Astrocyte (in vitro differentiated cells and primary cell): Measurements from ENCODE around the gene REPS1.

Experiments
- EZH2 ChIP-seq: IDR thresholded peaks from 2 replicates; pipeline ENCODE4 v1.6.1; 2012; ENCODE audit warnings: mild to moderate bottlenecking, low read length, inconsistent platforms; ENCODE audit not compliant: insufficient read depth
- TF ChIP-seq, protein P1 (sequence below): IDR thresholded peaks from 2 replicates; pipeline ENCODE4 v1.5.1; 2011; ENCODE audit warnings: low read depth, mild to moderate bottlenecking, inconsistent platforms, low read length, moderate library complexity; ENCODE audit not compliant: insufficient read depth

DNA sequence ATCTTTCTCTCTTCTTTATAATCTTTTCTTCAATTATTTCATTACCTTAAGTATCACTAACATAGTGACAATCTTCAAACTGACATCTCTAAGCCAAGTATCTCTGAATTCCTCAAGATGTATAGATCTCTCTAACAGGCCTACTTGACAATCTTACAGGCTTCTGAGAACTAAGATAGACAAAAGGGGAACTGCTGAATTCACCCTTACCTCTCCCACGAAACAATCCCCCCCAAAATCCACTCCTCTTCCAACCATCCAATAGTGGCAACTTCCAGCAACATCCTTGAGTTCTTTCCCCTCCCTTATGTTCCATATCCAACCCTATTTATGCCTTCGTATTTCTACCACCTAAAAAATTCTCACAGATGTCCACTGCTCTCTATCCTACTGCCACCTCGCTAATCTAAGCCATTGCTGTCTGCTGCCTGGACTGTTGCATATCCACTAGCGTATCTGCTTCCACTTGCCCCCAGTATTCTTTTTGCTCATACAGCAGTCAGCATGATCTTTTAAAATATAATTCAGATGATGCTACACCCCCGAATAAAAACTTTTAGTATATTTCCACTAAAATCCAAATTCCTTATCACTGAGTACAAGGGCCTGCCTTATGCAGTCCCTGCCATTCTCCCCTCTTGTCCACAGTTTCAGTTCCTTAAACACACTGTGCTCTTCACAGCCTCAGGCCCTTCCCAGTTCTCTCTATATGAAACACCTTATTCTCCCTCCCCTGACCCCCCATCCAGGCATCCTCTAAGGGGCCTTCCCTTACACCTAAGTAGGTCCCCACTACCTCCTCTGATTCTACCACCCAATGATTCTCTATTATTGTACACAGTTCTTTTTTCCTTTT lies 8.0 kb downstream of the REPS1 start:
- TF ChIP-seq, protein P1, sequence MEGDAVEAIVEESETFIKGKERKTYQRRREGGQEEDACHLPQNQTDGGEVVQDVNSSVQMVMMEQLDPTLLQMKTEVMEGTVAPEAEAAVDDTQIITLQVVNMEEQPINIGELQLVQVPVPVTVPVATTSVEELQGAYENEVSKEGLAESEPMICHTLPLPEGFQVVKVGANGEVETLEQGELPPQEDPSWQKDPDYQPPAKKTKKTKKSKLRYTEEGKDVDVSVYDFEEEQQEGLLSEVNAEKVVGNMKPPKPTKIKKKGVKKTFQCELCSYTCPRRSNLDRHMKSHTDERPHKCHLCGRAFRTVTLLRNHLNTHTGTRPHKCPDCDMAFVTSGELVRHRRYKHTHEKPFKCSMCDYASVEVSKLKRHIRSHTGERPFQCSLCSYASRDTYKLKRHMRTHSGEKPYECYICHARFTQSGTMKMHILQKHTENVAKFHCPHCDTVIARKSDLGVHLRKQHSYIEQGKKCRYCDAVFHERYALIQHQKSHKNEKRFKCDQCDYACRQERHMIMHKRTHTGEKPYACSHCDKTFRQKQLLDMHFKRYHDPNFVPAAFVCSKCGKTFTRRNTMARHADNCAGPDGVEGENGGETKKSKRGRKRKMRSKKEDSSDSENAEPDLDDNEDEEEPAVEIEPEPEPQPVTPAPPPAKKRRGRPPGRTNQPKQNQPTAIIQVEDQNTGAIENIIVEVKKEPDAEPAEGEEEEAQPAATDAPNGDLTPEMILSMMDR: no peak
- no peak for TF ChIP-seq EZH2
